VCaP (cell line): ENCODE measurements around the gene ALKBH5.

ENCODE experiments used
- H3K27ac ChIP-seq: fragments of 450-650 bp; 2 replicates; pipeline ENCODE4 v1.5.1; 2017
- CTCF ChIP-seq: fragments of 450-650 bp; conservative IDR thresholded peaks from 2 replicates; pipeline ENCODE4 v1.5.1; 2017; ENCODE audit warnings: mild to moderate bottlenecking, moderate library complexity

The ALKBH5 gene

GRCh38 chr17:18194394-18194793, 10.8 kb downstream of the ALKBH5 start:
- no peak overlapping the region for H3K27ac ChIP-seq
- TF ChIP-seq CTCF: no peak

- no peak for TF ChIP-seq CTCF
- H3K27ac ChIP-seq: no peak overlapping the region; the same call in 1 of the 2 replicates
Observed at GRCh38 chr17:18194804-18195203, 11.2 kb downstream of the ALKBH5 start.

GRCh38 chr17:18195246-18195645, 11.6 kb downstream of the ALKBH5 start:
- TF ChIP-seq CTCF: no peak
- no peak overlapping the region; the same call in 1 of the 2 replicates for H3K27ac ChIP-seq

- no peak for TF ChIP-seq CTCF
- H3K27ac ChIP-seq: no peak overlapping the region
Observed at GRCh38 chr17:18197535-18198194, 14.0 kb downstream of the ALKBH5 start.

- no peak for TF ChIP-seq CTCF
- no peak overlapping the region for H3K27ac ChIP-seq
Observed at GRCh38 chr17:18198530-18198929, 14.9 kb downstream of the ALKBH5 start.

GRCh38 chr17:18201108-18201507, 17.5 kb downstream of the ALKBH5 start:
- TF ChIP-seq CTCF: no peak
- no peak overlapping the region for H3K27ac ChIP-seq

- TF ChIP-seq CTCF: no peak
Observed at GRCh38 chr17:18203308-18203707, 19.7 kb downstream of the ALKBH5 start.

More at GRCh38 chr17:18203308-18203707, 19.7 kb downstream of the ALKBH5 start:
- H3K27ac ChIP-seq: no peak overlapping the region
